Caco-2 (cell line): ENCODE results near the gene GPR143. TPM values are rescaled to one million over a fixed set of nuclear protein-coding genes. Genes with fewer than 3 reads are reported as not detected.
"Not testable (repeated sequence)": the region's sequence is repeated elsewhere in the genome, so short reads cannot be mapped to it uniquely, and the experiment has no call there.

ENCODE experiments used
- Bru-seq: library from RNA; stranded (reverse); fragments of 400-500 nt; gene quantifications from one replicate; lab custom pipeline; 2021; lab: Mats Ljungman, UMichigan
- BruChase-seq, 2 experiments: library from RNA; stranded (reverse); fragments of 400-500 nt; gene quantifications; one replicate each; lab custom pipeline; 2021; lab: Mats Ljungman, UMichigan
- BruUV-seq: library from RNA; stranded (reverse); fragments of 400-500 nt; replicated peaks from 2 replicates; lab custom pipeline; 2021; lab: Mats Ljungman, UMichigan
- CTCF ChIA-PET: fragments of 300-600 bp; sonication (Branson Sonifier 250); formaldehyde crosslinking; loops from one replicate; lab custom pipeline; 2022; ENCODE audit warnings: antibody characterized with exemption; lab: Charles Lee
- POLR2A ChIA-PET: fragments of 300-600 bp; sonication (Branson Sonifier 250); formaldehyde crosslinking; loops from one replicate; lab custom pipeline; 2022; ENCODE audit warnings: antibody characterized with exemption; lab: Charles Lee
- DNase-seq, 2 experiments: peaks; one replicate each; pipeline versions ENCODE4 v3.0.0 to v3.0.0-alpha.2; 2020 to 2022
- H3K27me3 ChIP-seq: replicated peaks from 2 replicates; pipeline ENCODE4 v1.6.0; 2011; ENCODE audit warnings: low read length; ENCODE audit not compliant: control insufficient read depth, insufficient read depth
- H3K36me3 ChIP-seq: 2 replicates; pipeline ENCODE4 v1.5.1; 2011; ENCODE audit warnings: low read length; ENCODE audit not compliant: control insufficient read depth, insufficient read depth
- H3K4me1 ChIP-seq: fragments of 250-450 bp; sonication (Bioruptor Pico); 2 replicates; pipeline ENCODE4 v1.5.1; 2020; ENCODE audit warnings: mild to moderate bottlenecking
- H3K4me3 ChIP-seq: 2 replicates; pipeline ENCODE4 v1.5.1; 2011; ENCODE audit warnings: low read depth, mild to moderate bottlenecking, control low read depth, low read length
- H3K9me3 ChIP-seq: fragments of 250-450 bp; sonication (Bioruptor Pico); 2 replicates; pipeline ENCODE4 v1.5.1; 2020; ENCODE audit warnings: mild to moderate bottlenecking, moderate library complexity
- H3K27ac Mint-ChIP-seq: one replicate; pipeline ENCODE4 v1.8.0; 2022; ENCODE audit warnings: mixed read lengths; ENCODE audit not compliant: unreplicated experiment
- H3K27me3 Mint-ChIP-seq: one replicate; pipeline ENCODE4 v1.8.0; 2022; ENCODE audit warnings: mixed read lengths; ENCODE audit not compliant: insufficient read depth, unreplicated experiment
- H3K36me3 Mint-ChIP-seq: one replicate; pipeline ENCODE4 v1.8.0; 2022; ENCODE audit warnings: mild to moderate bottlenecking, mixed read lengths; ENCODE audit not compliant: insufficient read depth, unreplicated experiment
- H3K4me1 Mint-ChIP-seq: one replicate; pipeline ENCODE4 v1.8.0; 2022; ENCODE audit warnings: low read depth, mixed read lengths; ENCODE audit not compliant: unreplicated experiment
- H3K4me3 Mint-ChIP-seq: one replicate; pipeline ENCODE4 v1.8.0; 2022; ENCODE audit warnings: mild to moderate bottlenecking, moderate library complexity, mixed read lengths; ENCODE audit not compliant: unreplicated experiment
- H3K9me3 Mint-ChIP-seq: one replicate; pipeline ENCODE4 v1.8.0; 2022; ENCODE audit warnings: mixed read lengths; ENCODE audit not compliant: unreplicated experiment
- intact Hi-C: fragments of 100-400 bp; cut with micrococcal nuclease; formaldehyde crosslinking; loops from one replicate; pipeline ENCODE4 v1.10.0; 2022; ENCODE audit not compliant: unreplicated experiment
- long read RNA-seq: library from polyadenylated mRNA; stranded (forward); transcript quantifications from one replicate; pipeline ENCODE4 v2.0.0, GENCODE V29; 2022
- total RNA-seq: library from RNA; stranded (reverse); gene quantifications from 2 replicates; pipeline ENCODE4 v1.2.3, GENCODE V29; 2022
- TF ChIP-seq, protein P1 (sequence below), 2 experiments: fragments of 200-600 bp in 1 of 2; IDR thresholded peaks; 1 replicate in 1 of 2; 2 replicates in 1 of 2; pipeline versions ENCODE4 v1.5.1 to v1.8.0; 2011 to 2022; ENCODE audit warnings: antibody characterized with exemption in 1 of 2, control low read depth in 1 of 2, inconsistent platforms in 1 of 2, low read depth in 1 of 2, low read length in 1 of 2, mild to moderate bottlenecking in 1 of 2, moderate library complexity in 1 of 2; ENCODE audit not compliant: insufficient read depth in 1 of 2, severe bottlenecking in 1 of 2, unreplicated experiment in 1 of 2

The GPR143 gene
- total RNA-seq (4.6 and 8.0 TPM in 2 replicates), Bru-seq, nascent RNA (percentile 38 among the genes with signal in this experiment), BruChase-seq, experiment 1, labeled RNA remaining after a 2-hour chase (percentile 44 among the genes with signal in this experiment), BruChase-seq, experiment 2, labeled RNA remaining after a 6-hour chase (percentile 44 among the genes with signal in this experiment)
- long read RNA-seq, partial matches to known transcripts, result 2 of 17 reads
- long read RNA-seq, other reads (novel, unspliced or antisense), result 15 of 17 reads

GRCh38 chrX:9765737-9766097 lies at the start of gene GPR143:
Gene GPR143 (minus strand): TSS chrX:9765847. CDS start chrX:9765817, 30 bp downstream.
- Mint-ChIP-seq H3K27ac (no peak within 1 kb of the TSS), H3K4me3 (no peak within 1 kb of the TSS), H3K9me3 (no peaks in the 10 kb centered on the region), H3K4me1 (no peaks in the 10 kb centered on the region), H3K36me3 (no peaks in the 10 kb centered on the region), H3K27me3 (no peaks in the 10 kb centered on the region)
- no peaks in the 10 kb centered on the region for H3K4me1 ChIP-seq
- no peak within 1 kb of the TSS for H3K4me3 ChIP-seq
- DNase-seq, result no peak
- intact Hi-C loops, result no loop called here
- no peaks in the 10 kb centered on the region for H3K36me3 ChIP-seq
- no TSS peak for BruUV-seq
- H3K27me3 ChIP-seq, result no peaks in the 10 kb centered on the region
- no peaks in the 10 kb centered on the region for H3K9me3 ChIP-seq
- POLR2A ChIA-PET, result no interaction called here
- TF ChIP-seq, protein P1, sequence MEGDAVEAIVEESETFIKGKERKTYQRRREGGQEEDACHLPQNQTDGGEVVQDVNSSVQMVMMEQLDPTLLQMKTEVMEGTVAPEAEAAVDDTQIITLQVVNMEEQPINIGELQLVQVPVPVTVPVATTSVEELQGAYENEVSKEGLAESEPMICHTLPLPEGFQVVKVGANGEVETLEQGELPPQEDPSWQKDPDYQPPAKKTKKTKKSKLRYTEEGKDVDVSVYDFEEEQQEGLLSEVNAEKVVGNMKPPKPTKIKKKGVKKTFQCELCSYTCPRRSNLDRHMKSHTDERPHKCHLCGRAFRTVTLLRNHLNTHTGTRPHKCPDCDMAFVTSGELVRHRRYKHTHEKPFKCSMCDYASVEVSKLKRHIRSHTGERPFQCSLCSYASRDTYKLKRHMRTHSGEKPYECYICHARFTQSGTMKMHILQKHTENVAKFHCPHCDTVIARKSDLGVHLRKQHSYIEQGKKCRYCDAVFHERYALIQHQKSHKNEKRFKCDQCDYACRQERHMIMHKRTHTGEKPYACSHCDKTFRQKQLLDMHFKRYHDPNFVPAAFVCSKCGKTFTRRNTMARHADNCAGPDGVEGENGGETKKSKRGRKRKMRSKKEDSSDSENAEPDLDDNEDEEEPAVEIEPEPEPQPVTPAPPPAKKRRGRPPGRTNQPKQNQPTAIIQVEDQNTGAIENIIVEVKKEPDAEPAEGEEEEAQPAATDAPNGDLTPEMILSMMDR (IDR thresholded peaks at IDR 0.05; ENCODE audit: insufficient read depth in 1 of 2, low read depth in 1 of 2, low read length in 1 of 2, severe bottlenecking in 1 of 2, unreplicated experiment in 1 of 2), result no peak
- CTCF ChIA-PET, result no interaction called here

DNA sequence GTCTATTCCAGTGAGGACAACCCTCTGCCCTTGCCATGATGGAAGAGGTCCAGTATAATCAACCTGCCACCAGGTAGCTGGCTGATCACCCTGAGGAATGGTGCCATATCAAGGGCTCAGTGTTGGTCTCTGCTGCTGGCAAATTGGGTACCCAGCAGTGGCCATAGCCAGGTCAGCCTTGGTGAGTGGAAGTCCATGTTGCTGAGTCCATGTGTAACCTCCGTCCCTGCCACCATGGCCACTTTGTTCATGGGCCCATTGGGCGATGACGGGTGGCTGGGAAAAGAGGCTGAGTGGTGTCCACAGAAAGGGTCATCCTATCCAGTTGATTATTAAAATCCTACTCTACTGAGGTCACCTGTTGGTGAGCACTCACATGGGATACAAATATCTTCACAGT lies 45.4 kb upstream of the GPR143 start:
- DNase-seq, H3K9me3 ChIP-seq, H3K27me3 ChIP-seq, H3K4me3 ChIP-seq, H3K4me1 ChIP-seq, BruUV-seq, H3K27ac Mint-ChIP-seq, H3K4me3 Mint-ChIP-seq, H3K36me3 ChIP-seq, intact Hi-C loops, H3K36me3 Mint-ChIP-seq, H3K27me3 Mint-ChIP-seq, CTCF ChIA-PET, H3K9me3 Mint-ChIP-seq, H3K4me1 Mint-ChIP-seq, POLR2A ChIA-PET: not testable (repeated sequence)

DNA sequence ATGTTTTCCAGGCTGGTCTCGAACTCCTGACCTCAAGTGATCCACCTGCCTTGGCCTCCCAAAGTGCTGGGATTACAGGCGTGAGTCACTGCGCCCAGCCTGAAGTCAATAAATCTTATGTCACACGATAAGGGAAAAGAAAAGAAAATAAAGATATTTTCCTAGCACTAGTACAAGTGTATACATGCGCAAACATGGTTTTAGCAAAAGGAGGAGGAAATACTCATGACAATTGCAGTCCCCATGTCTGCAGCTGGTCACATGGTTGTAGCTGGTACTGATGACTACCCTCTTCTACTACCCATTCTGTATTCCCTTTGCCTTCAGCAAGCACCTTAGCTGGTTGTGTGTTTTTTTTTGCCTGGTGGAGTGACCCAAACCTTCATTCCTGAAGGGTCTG lies 44.2 kb upstream of the GPR143 start:
- H3K27me3 Mint-ChIP-seq, BruUV-seq, H3K4me1 Mint-ChIP-seq, H3K36me3 ChIP-seq, H3K27me3 ChIP-seq, DNase-seq, POLR2A ChIA-PET, H3K4me1 ChIP-seq, intact Hi-C loops, H3K9me3 ChIP-seq, H3K9me3 Mint-ChIP-seq, H3K36me3 Mint-ChIP-seq, H3K27ac Mint-ChIP-seq, CTCF ChIA-PET, H3K4me3 Mint-ChIP-seq, H3K4me3 ChIP-seq: not testable (repeated sequence)

DNA sequence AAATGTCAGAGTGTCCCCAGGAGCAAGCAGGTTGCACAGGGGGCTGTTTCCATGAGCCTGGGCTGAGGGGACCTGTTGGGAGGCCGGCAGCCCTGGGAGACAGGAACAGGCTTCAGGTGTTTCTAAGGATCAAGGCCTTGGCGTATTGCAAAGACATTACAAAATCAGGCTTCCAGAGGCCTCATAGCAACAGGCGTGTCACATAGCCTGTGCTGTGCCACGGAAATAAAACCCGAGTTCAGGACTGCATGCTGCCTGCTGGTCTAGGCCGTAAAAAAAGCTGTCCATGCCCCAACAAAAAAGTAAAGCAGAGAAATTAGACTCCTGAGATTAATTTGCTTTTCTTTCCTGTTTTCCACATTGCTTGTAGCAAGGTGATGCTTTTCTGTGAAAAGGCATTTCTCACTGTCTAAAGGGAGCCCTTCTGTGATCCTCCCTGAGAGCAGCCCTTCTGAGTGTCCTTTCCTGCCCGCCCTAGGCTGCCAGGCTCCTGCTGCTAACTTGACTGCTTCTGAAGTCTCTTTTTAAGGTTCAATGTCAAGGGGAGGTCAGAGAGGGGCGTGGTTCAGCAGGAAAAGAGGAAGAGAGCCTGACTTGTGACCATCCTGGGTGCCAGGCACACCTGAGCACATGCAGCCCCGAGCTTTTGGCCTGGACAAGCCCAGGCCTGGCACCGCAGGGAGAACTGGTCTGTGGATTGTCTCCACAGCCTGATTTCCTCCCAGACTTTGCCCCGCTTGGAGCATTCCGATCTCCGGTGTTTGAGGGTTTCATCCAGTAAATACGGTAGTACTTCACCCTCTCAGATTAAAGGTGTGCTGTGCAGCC lies 41.9 kb upstream of the GPR143 start:
- H3K4me3 Mint-ChIP-seq, result no peak overlapping the region
- no peak for DNase-seq
- Histone ChIP-seq H3K4me1 (no peaks in the 10 kb centered on the region), H3K9me3 (no peaks in the 10 kb centered on the region), H3K36me3 (no peaks in the 10 kb centered on the region), H3K27me3 (no peaks in the 10 kb centered on the region), H3K4me3 (no peak overlapping the region)
- CTCF ChIA-PET, result no interaction called here
- no peaks in the 10 kb centered on the region for H3K4me1 Mint-ChIP-seq
- no peaks in the 10 kb centered on the region for H3K36me3 Mint-ChIP-seq
- no peaks in the 10 kb centered on the region for H3K27me3 Mint-ChIP-seq
- TF ChIP-seq, protein P1 (IDR thresholded peaks at IDR 0.05; ENCODE audit: insufficient read depth in 1 of 2, low read depth in 1 of 2, low read length in 1 of 2, severe bottlenecking in 1 of 2, unreplicated experiment in 1 of 2), result no peak
- POLR2A ChIA-PET, result no interaction called here
- no peak overlapping the region for H3K27ac Mint-ChIP-seq
- intact Hi-C loops, result no loop called here
- BruUV-seq, result no TSS peak
- H3K9me3 Mint-ChIP-seq, result no peaks in the 10 kb centered on the region
